Spleen (tissue), 11 donors: ENCODE results near the gene SSNA1. TPM values are rescaled to one million over a fixed set of nuclear protein-coding genes. Genes with fewer than 3 reads are reported as not detected.

Experiments used
- DNase-seq: peaks from one replicate; pipeline ENCODE4 v3.0.0-alpha.2; 2020
- H3K27ac ChIP-seq, 8 donors: fragments of 200-600 bp; sonication (generic) in 7 of 8; 1 replicate in 4 of 8; 2 replicates in 4 of 8; pipeline versions ENCODE4 v1.5.0 to v1.8.0; 2016 to 2021; ENCODE audit warnings: inconsistent platforms in 4 of 8, mild to moderate bottlenecking in 4 of 8, moderate library complexity in 1 of 8
- H3K27me3 ChIP-seq, 7 donors: fragments of 200-600 bp; sonication (generic) in 6 of 7; replicated peaks in 1 of 7; 1 replicate in 4 of 7; 2 replicates in 3 of 7; pipeline versions ENCODE4 v1.5.0 to v1.8.0; 2016 to 2021; ENCODE audit warnings: inconsistent platforms in 3 of 7, mild to moderate bottlenecking in 1 of 7
- H3K36me3 ChIP-seq, 6 donors: fragments of 200-600 bp; sonication (generic) in 5 of 6; 1 replicate in 4 of 6; 2 replicates in 2 of 6; pipeline versions ENCODE4 v1.5.0 to v1.8.0; 2016 to 2021; ENCODE audit warnings: inconsistent platforms in 2 of 6
- H3K4me1 ChIP-seq, 6 donors: fragments of 200-600 bp; sonication (generic) in 5 of 6; 1 replicate in 3 of 6; 2 replicates in 3 of 6; pipeline versions ENCODE4 v1.5.0 to v1.8.0; 2016 to 2021; ENCODE audit warnings: inconsistent platforms in 3 of 6
- H3K4me3 ChIP-seq, 8 donors: fragments of 200-600 bp; sonication (generic) in 7 of 8; 1 replicate in 4 of 8; 2 replicates in 4 of 8; pipeline versions ENCODE4 v1.5.0 to v1.8.0; 2016 to 2021; ENCODE audit warnings: inconsistent platforms in 4 of 8, mild to moderate bottlenecking in 4 of 8, moderate library complexity in 2 of 8
- H3K9me3 ChIP-seq, 8 donors: fragments of 200-600 bp; sonication (generic) in 7 of 8; 1 replicate in 4 of 8; 2 replicates in 4 of 8; pipeline versions ENCODE4 v1.5.0 to v1.8.0; 2016 to 2021; ENCODE audit warnings: inconsistent platforms in 4 of 8
- CTCF ChIP-seq, 11 experiments: fragments of 200-600 bp in 7 of 11; fragments of 450-650 bp in 4 of 11; sonication (generic) in 4 of 11; IDR thresholded peaks in 8 of 11; conservative IDR thresholded peaks in 3 of 11; 1 replicate in 7 of 11; 2 replicates in 4 of 11; pipeline versions ENCODE4 v1.4.0 to v1.8.0; 2016 to 2021; ENCODE audit warnings: antibody characterized with exemption in 11 of 11, inconsistent platforms in 4 of 11, mild to moderate bottlenecking in 1 of 11
- POLR2A ChIP-seq, 3 donors: fragments of 450-650 bp; IDR thresholded peaks; one replicate each; pipeline ENCODE4 v1.5.1; 2017; ENCODE audit warnings: antibody characterized with exemption in 3 of 3, mild to moderate bottlenecking in 1 of 3
- POLR2AphosphoS5 ChIP-seq, 3 donors: sonication (generic); formaldehyde crosslinking; IDR thresholded peaks; one replicate each; pipeline ENCODE4 v1.5.1; 2017; ENCODE audit warnings: antibody characterized with exemption in 3 of 3
- WGBS, 5 donors: extraction: QIAGEN DNeasy Blood & Tissue Kit in 3 of 5; methylation state at CpG; one replicate each; pipeline versions ENCODE4 v1.1.5 to v1.1.7; 2013 to 2018; 5-methylcytosine and 5-hydroxymethylcytosine counted together
- intact Hi-C: fragments of 100-400 bp; cut with DNase I; formaldehyde crosslinking; loops from one replicate; pipeline ENCODE4 v1.15.0; 2023; ENCODE audit warnings: low total_unique reads
- polyA plus RNA-seq, 3 donors: library from polyadenylated mRNA; stranded (reverse); fragments of 200-250 nt; gene quantifications; one replicate each; pipeline ENCODE4 v1.2.1, GENCODE V29; 2013
- total RNA-seq, 7 donors: library from RNA; depleted of rRNA in 3 of 7; stranded (reverse); fragments of >200 nt in 3 of 7; fragmentation: NEBNext Ultra II Directional in 4 of 7; extraction: Animal tissue kit (Norgen Biotek cat#: 25700) in 4 of 7; gene quantifications; one replicate each; pipeline versions ENCODE4 v1.1.0 to v1.2.1, GENCODE V29; 2016 to 2021
- donor health status: healthy with polysubstance abuse.
- donor health status: DM: no; HTN: no; CAD: no; lungs with moderate emphysema.
- donor health status: DM: no; HTN: no; CAD: no.
- donor health status: Bipolar disorder and iron deficiency.
- donor health status: healthy.
- donor health status: DM: no; HTN: no; CAD: no.
- donor health status: DM: yes; HTN: yes; CAD: no.

Gene SSNA1
- total and polyA plus RNA-seq, 10 donors = 38.2 to 109 (median 48.0) TPM

- H3K27me3 ChIP-seq = peaks cover 0 to 64% (median 33%) of the 10 kb centered on the region in 7 donors
- intact Hi-C loops = no loop called here
- 28 to 41% (median 35%) methylated on average over 9 to 24 of the region's 24 CpGs for WGBS, 5 donors
- H3K4me3 ChIP-seq = no peak overlapping the region
- TF ChIP-seq POLR2A (IDR thresholded peaks at IDR 0.05) (no peak), POLR2AphosphoS5 (IDR thresholded peaks at IDR 0.05) (no peak), CTCF (IDR thresholded peaks at IDR 0.05 in 8 of 11, conservative IDR thresholded peaks at IDR 0.05 in 3 of 11) (no peak)
- no peaks in the 10 kb centered on the region for H3K4me1 ChIP-seq
- H3K27ac ChIP-seq = no peak overlapping the region
- no peaks in the 10 kb centered on the region for H3K36me3 ChIP-seq
- peaks cover 0 to 10% (median 0%) of the 10 kb centered on the region in 8 donors for H3K9me3 ChIP-seq
- no peak for DNase-seq
Measured at GRCh38 chr9:137147793-137148160, 40.7 kb upstream of the SSNA1 start.

- no peak for TF ChIP-seq POLR2A (IDR thresholded peaks at IDR 0.05)
- TF ChIP-seq POLR2AphosphoS5 (IDR thresholded peaks at IDR 0.05) = no peak
- TF ChIP-seq CTCF (IDR thresholded peaks at IDR 0.05 in 8 of 11, conservative IDR thresholded peaks at IDR 0.05 in 3 of 11) = no peak
- Histone ChIP-seq H3K36me3 (no peaks in the 10 kb centered on the region), H3K27ac (no peak overlapping the region), H3K27me3 (peaks cover 0 to 59% (median 28%) of the 10 kb centered on the region in 7 donors), H3K9me3 (peaks cover 0 to 10% (median 0%) of the 10 kb centered on the region in 8 donors), H3K4me3 (no peak overlapping the region), H3K4me1 (no peaks in the 10 kb centered on the region)
- no peak for DNase-seq
- intact Hi-C loops = no loop called here
- 73 to 81% (median 76%) methylated on average over 6 to 27 of the region's 27 CpGs for WGBS, 5 donors
Measured at GRCh38 chr9:137148242-137148641, 40.2 kb upstream of the SSNA1 start.

- H3K4me3 ChIP-seq = no peak overlapping the region
- no peaks in the 10 kb centered on the region for H3K36me3 ChIP-seq
- no peak for DNase-seq
- intact Hi-C loops = no loop called here
- H3K27ac ChIP-seq = no peak overlapping the region
- peaks cover 0 to 55% (median 24%) of the 10 kb centered on the region in 7 donors for H3K27me3 ChIP-seq
- TF ChIP-seq POLR2A (IDR thresholded peaks at IDR 0.05) (no peak), POLR2AphosphoS5 (IDR thresholded peaks at IDR 0.05) (no peak), CTCF (IDR thresholded peaks at IDR 0.05 in 8 of 11, conservative IDR thresholded peaks at IDR 0.05 in 3 of 11) (no peak)
- H3K4me1 ChIP-seq = no peaks in the 10 kb centered on the region
- 82 to 89% (median 86%) methylated on average over 17 to 19 of the region's 19 CpGs for WGBS, 5 donors
- peaks cover 0 to 10% (median 0%) of the 10 kb centered on the region in 8 donors for H3K9me3 ChIP-seq
Measured at GRCh38 chr9:137148661-137149060, 39.8 kb upstream of the SSNA1 start.

GRCh38 chr9:137149363-137149762, 39.1 kb upstream of the SSNA1 start:
- no peak overlapping the region for H3K4me3 ChIP-seq
- peaks cover 0 to 48% (median 18%) of the 10 kb centered on the region in 7 donors for H3K27me3 ChIP-seq
- WGBS, 5 donors = 68 to 92% (median 81%) methylated on average over 5 of the region's 5 CpGs
- no peaks in the 10 kb centered on the region for H3K4me1 ChIP-seq
- intact Hi-C loops = no loop called here
- TF ChIP-seq POLR2A (IDR thresholded peaks at IDR 0.05) (no peak), POLR2AphosphoS5 (IDR thresholded peaks at IDR 0.05) (no peak), CTCF (IDR thresholded peaks at IDR 0.05 in 8 of 11, conservative IDR thresholded peaks at IDR 0.05 in 3 of 11) (no peak)
- no peak overlapping the region for H3K27ac ChIP-seq
- H3K36me3 ChIP-seq = no peaks in the 10 kb centered on the region
- no peak for DNase-seq
- H3K9me3 ChIP-seq = peaks cover 0 to 10% (median 0%) of the 10 kb centered on the region in 8 donors
